H9 (cell line): ENCODE results near the gene PALM3. TPM values are rescaled to one million over a fixed set of nuclear protein-coding genes. Genes with fewer than 3 reads are reported as not detected.

Experiments
- DNase-seq: peaks from one replicate; pipeline ENCODE4 v3.0.0-alpha.2; 2017
- H2AFZ ChIP-seq: one replicate; pipeline ENCODE4 v1.6.1; 2013; ENCODE audit warnings: mild to moderate bottlenecking, low read length, control low read depth, moderate library complexity
- H2AK5ac ChIP-seq: 2 replicates; pipeline ENCODE4 v1.6.1; 2013; ENCODE audit warnings: low read length, control low read depth, mixed read lengths; ENCODE audit not compliant: insufficient read length
- H2BK120ac ChIP-seq: one replicate; pipeline ENCODE4 v1.6.1; 2013; ENCODE audit warnings: low read depth, mild to moderate bottlenecking, low read length, control low read depth, inconsistent platforms; ENCODE audit not compliant: poor library complexity, severe bottlenecking
- H2BK12ac ChIP-seq: 2 replicates; pipeline ENCODE4 v1.6.1; 2013; ENCODE audit warnings: low read length, control low read depth, mixed read lengths, low read depth; ENCODE audit not compliant: insufficient read length
- H2BK15ac ChIP-seq: 2 replicates; pipeline ENCODE4 v1.6.1; 2013; ENCODE audit warnings: low read depth, low read length, control low read depth
- H2BK20ac ChIP-seq: one replicate; pipeline ENCODE4 v1.6.1; 2013; ENCODE audit warnings: low read depth, mild to moderate bottlenecking, low read length, control low read depth, inconsistent platforms; ENCODE audit not compliant: poor library complexity, severe bottlenecking
- H2BK5ac ChIP-seq: 2 replicates; pipeline ENCODE4 v1.6.1; 2013; ENCODE audit warnings: low read length, control low read depth, mixed read lengths; ENCODE audit not compliant: insufficient read length
- H3K14ac ChIP-seq: 2 replicates; pipeline ENCODE4 v1.6.1; 2013; ENCODE audit warnings: low read length, control low read depth; ENCODE audit not compliant: insufficient read depth
- H3K18ac ChIP-seq: 2 replicates; pipeline ENCODE4 v1.6.1; 2013; ENCODE audit warnings: low read depth, mild to moderate bottlenecking, mixed read lengths, low read length, control low read depth; ENCODE audit not compliant: insufficient read length
- H3K23ac ChIP-seq: 2 replicates; pipeline ENCODE4 v1.6.1; 2013; ENCODE audit warnings: low read length, control low read depth, mixed read lengths, low read depth; ENCODE audit not compliant: insufficient read length
- H3K23me2 ChIP-seq: 2 replicates; pipeline ENCODE4 v1.6.1; 2013; ENCODE audit warnings: low read depth, mild to moderate bottlenecking, mixed read lengths, low read length, control low read depth; ENCODE audit not compliant: insufficient read length, poor library complexity, severe bottlenecking
- H3K27ac ChIP-seq: 2 replicates; pipeline ENCODE4 v1.5.1; 2013; ENCODE audit warnings: low read length, control low read depth, mixed read lengths, low read depth; ENCODE audit not compliant: insufficient read length
- H3K27me3 ChIP-seq: 2 replicates; pipeline ENCODE4 v1.6.1; 2013; ENCODE audit warnings: low read length, control low read depth, inconsistent platforms; ENCODE audit not compliant: insufficient read depth
- H3K4ac ChIP-seq: 2 replicates; pipeline ENCODE4 v1.6.1; 2013; ENCODE audit warnings: low read depth, mild to moderate bottlenecking, control low read depth, inconsistent platforms, low read length, moderate library complexity
- H3K4me1 ChIP-seq: 2 replicates; pipeline ENCODE4 v1.6.1; 2013; ENCODE audit warnings: low read length, control low read depth, inconsistent platforms; ENCODE audit not compliant: insufficient read depth
- H3K4me2 ChIP-seq: 2 replicates; pipeline ENCODE4 v1.6.1; 2013; ENCODE audit warnings: low read length, control low read depth, mixed read lengths; ENCODE audit not compliant: insufficient read length, insufficient read depth
- H3K56ac ChIP-seq: 2 replicates; pipeline ENCODE4 v1.6.1; 2013; ENCODE audit warnings: low read depth, mild to moderate bottlenecking, mixed read lengths, low read length, control low read depth; ENCODE audit not compliant: insufficient read length
- H3K79me1 ChIP-seq: 2 replicates; pipeline ENCODE4 v1.6.1; 2013; ENCODE audit warnings: low read depth, mild to moderate bottlenecking, moderate library complexity, low read length, control low read depth, inconsistent platforms; ENCODE audit not compliant: insufficient read depth, poor library complexity, severe bottlenecking
- H3K79me2 ChIP-seq: 2 replicates; pipeline ENCODE4 v1.6.1; 2013; ENCODE audit warnings: low read length, control low read depth, inconsistent platforms; ENCODE audit not compliant: insufficient read depth
- H3K9ac ChIP-seq: 2 replicates; pipeline ENCODE4 v1.6.1; 2013; ENCODE audit warnings: low read length, control low read depth, mixed read lengths; ENCODE audit not compliant: insufficient read length; ENCODE audit errors: extremely low read depth
- H3K9me3 ChIP-seq: one replicate; pipeline ENCODE4 v1.6.1; 2013; ENCODE audit warnings: low read depth, low read length, inconsistent platforms; ENCODE audit not compliant: control insufficient read depth
- H3T11ph ChIP-seq: one replicate; pipeline ENCODE4 v1.6.1; 2013; ENCODE audit warnings: mild to moderate bottlenecking, low read length, control low read depth, inconsistent platforms
- H4K20me1 ChIP-seq: one replicate; pipeline ENCODE4 v1.6.1; 2013; ENCODE audit not compliant: control insufficient read depth, insufficient read length, insufficient read depth
- H4K5ac ChIP-seq: 2 replicates; pipeline ENCODE4 v1.6.1; 2013; ENCODE audit warnings: low read depth, mild to moderate bottlenecking, mixed read lengths, low read length, control low read depth; ENCODE audit not compliant: insufficient read length
- H4K8ac ChIP-seq: replicated peaks from 2 replicates; pipeline ENCODE4 v1.6.1; 2013; ENCODE audit warnings: low read length, control low read depth, mixed read lengths, low read depth; ENCODE audit not compliant: insufficient read length
- H4K91ac ChIP-seq: 2 replicates; pipeline ENCODE4 v1.6.1; 2013; ENCODE audit warnings: low read depth, mild to moderate bottlenecking, moderate library complexity, mixed read lengths, low read length, control low read depth; ENCODE audit not compliant: insufficient read length
- H3K27ac Mint-ChIP-seq, 3 experiments: 2 replicates in 2 of 3; 3 replicates in 1 of 3; pipeline ENCODE4 v1.8.0; 2020 to 2021; ENCODE audit warnings: mixed read lengths in 3 of 3, mild to moderate bottlenecking in 1 of 3, moderate library complexity in 1 of 3
- H3K27me3 Mint-ChIP-seq: 2 replicates; pipeline ENCODE4 v1.8.0; 2021; ENCODE audit warnings: low read depth, mild to moderate bottlenecking, moderate library complexity, mixed read lengths
- H3K36me3 Mint-ChIP-seq, 3 experiments: 2 replicates in 2 of 3; 3 replicates in 1 of 3; pipeline ENCODE4 v1.8.0; 2020 to 2021; ENCODE audit warnings: low read depth in 3 of 3, mixed read lengths in 3 of 3; ENCODE audit not compliant: insufficient read depth in 1 of 3
- H3K4me1 Mint-ChIP-seq, 2 experiments: 2 replicates each; pipeline ENCODE4 v1.8.0; 2020; ENCODE audit warnings: mixed read lengths in 2 of 2
- H3K4me3 Mint-ChIP-seq, 2 experiments: 2 replicates in 1 of 2; 3 replicates in 1 of 2; pipeline ENCODE4 v1.8.0; 2020 to 2021; ENCODE audit warnings: mild to moderate bottlenecking in 2 of 2, mixed read lengths in 2 of 2, moderate library complexity in 1 of 2
- H3K9me3 Mint-ChIP-seq, 2 experiments: 2 replicates in 1 of 2; 3 replicates in 1 of 2; pipeline ENCODE4 v1.8.0; 2020; ENCODE audit warnings: mild to moderate bottlenecking in 2 of 2, mixed read lengths in 2 of 2, moderate library complexity in 1 of 2
- WGBS: extraction: QIAGEN DNeasy Blood & Tissue Kit; methylation state at CpG from one replicate; pipeline ENCODE4 v1.1.7; 2013; ENCODE audit warnings: missing lambda C conversion rate, low lambda C conversion rate, mixed read lengths; ENCODE audit not compliant: insufficient read length; ENCODE audit errors: extremely low coverage; 5-methylcytosine and 5-hydroxymethylcytosine counted together
- total RNA-seq: library from RNA; stranded (reverse); gene quantifications from 2 replicates; pipeline ENCODE4 v1.2.1, GENCODE V29; 2021
- TF ChIP-seq, protein P1 (sequence below): fragments of 200-600 bp; sonication (generic); conservative IDR thresholded peaks from 3 replicates; pipeline ENCODE4 v1.8.0; 2021; ENCODE audit warnings: antibody characterized with exemption, mild to moderate bottlenecking

Gene PALM3
- total RNA-seq, 1 experiment from 2014 or later = 11.5 TPM

DNA sequence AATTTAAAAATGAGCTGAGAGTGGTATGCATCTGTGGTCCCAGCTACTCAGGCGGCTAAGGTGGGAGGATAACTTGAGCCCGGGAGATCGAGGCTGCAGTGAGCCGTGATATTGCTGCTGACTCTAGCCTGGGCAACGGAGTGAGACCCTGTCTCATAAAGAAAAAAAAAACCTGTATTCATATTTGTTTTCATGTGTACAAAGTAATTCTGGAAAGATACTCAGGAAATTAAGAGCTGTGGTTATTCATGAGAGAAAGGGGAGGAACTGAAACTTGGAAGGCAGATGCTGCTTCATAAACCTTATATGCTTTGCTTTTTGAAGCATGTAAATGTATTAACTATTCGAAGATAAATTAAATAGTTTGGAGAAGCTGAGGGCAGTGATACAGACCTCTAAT lies 42.8 kb downstream of the PALM3 start:
- Mint-ChIP-seq H3K27me3 (no peaks in the 10 kb centered on the region), H3K36me3 (no peaks in the 10 kb centered on the region), H3K9me3 (no peaks in the 10 kb centered on the region; a peak in 2 of 5 replicates), H3K4me1 (peaks cover 4 to 8% of the 10 kb centered on the region in 2 experiments), H3K27ac (no peak overlapping the region), H3K4me3 (no peak overlapping the region)
- TF ChIP-seq, protein P1, sequence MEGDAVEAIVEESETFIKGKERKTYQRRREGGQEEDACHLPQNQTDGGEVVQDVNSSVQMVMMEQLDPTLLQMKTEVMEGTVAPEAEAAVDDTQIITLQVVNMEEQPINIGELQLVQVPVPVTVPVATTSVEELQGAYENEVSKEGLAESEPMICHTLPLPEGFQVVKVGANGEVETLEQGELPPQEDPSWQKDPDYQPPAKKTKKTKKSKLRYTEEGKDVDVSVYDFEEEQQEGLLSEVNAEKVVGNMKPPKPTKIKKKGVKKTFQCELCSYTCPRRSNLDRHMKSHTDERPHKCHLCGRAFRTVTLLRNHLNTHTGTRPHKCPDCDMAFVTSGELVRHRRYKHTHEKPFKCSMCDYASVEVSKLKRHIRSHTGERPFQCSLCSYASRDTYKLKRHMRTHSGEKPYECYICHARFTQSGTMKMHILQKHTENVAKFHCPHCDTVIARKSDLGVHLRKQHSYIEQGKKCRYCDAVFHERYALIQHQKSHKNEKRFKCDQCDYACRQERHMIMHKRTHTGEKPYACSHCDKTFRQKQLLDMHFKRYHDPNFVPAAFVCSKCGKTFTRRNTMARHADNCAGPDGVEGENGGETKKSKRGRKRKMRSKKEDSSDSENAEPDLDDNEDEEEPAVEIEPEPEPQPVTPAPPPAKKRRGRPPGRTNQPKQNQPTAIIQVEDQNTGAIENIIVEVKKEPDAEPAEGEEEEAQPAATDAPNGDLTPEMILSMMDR = no peak
- Histone ChIP-seq H3K56ac (no peak overlapping the region), H2BK12ac (no peak overlapping the region), H4K5ac (no peak overlapping the region), H3K4me2 (no peak overlapping the region), H3K79me2 (no peaks in the 10 kb centered on the region), H4K20me1 (no peaks in the 10 kb centered on the region), H3K14ac (no peak overlapping the region), H4K91ac (no peak overlapping the region), H3K4ac (no peak overlapping the region), H3K79me1 (no peaks in the 10 kb centered on the region), H2BK120ac (no peak overlapping the region), H4K8ac (no peak overlapping the region), H3K27me3 (no peaks in the 10 kb centered on the region), H2AFZ (no peak overlapping the region), H3K23ac (no peak overlapping the region), H2BK15ac (no peak overlapping the region), H3T11ph (no peak overlapping the region), H2AK5ac (no peak overlapping the region), H3K18ac (no peak overlapping the region), H3K23me2 (no peaks in the 10 kb centered on the region), H3K9ac (no peak overlapping the region), H2BK5ac (no peak overlapping the region), H3K4me1 (no peaks in the 10 kb centered on the region), H3K27ac (no peak overlapping the region), H2BK20ac (peak overlapping the region; percentile 75), H3K9me3 (no peaks in the 10 kb centered on the region)
- WGBS = no CpG with 5 or more reads among the region's 6 CpGs
- no peak for DNase-seq
